GM12878 (cell line): ENCODE results near the gene IQCH. TPM values are rescaled to one million over a fixed set of nuclear protein-coding genes. Genes with fewer than 3 reads are reported as not detected.
"Not testable (repeated sequence)": the region's sequence is repeated elsewhere in the genome, so short reads cannot be mapped to it uniquely, and the experiment has no call there.

ENCODE experiments used
- ATAC-seq: fragments of 200-7000 bp; cut with Tn5 transposase; 3 replicates; pipeline ENCODE4 v1.9.1; 2020; ENCODE audit warnings: mild to moderate bottlenecking, moderate library complexity
- BruUV-seq: library from RNA; stranded (reverse); fragments of 400-500 nt; replicated peaks from 2 replicates; lab custom pipeline; 2021; lab: Mats Ljungman, UMichigan
- CTCF ChIA-PET: fragments of 300-600 bp; sonication (Branson Sonifier 250); formaldehyde crosslinking; extraction: SDS; loops from one replicate; lab custom pipeline; 2021; ENCODE audit warnings: inconsistent platforms; lab: Yijun Ruan, JAX
- POLR2A ChIA-PET: fragments of 350-600 bp; formaldehyde crosslinking; extraction: SDS; loops from one replicate; lab custom pipeline; 2021; ENCODE audit warnings: inconsistent platforms; lab: Charles Lee
- RAD21 ChIA-PET: fragments of 300-600 bp; sonication (Branson Sonifier 250); formaldehyde crosslinking; loops from one replicate; lab custom pipeline; 2023; ENCODE audit warnings: antibody characterized with exemption; ENCODE audit not compliant: unreplicated experiment; lab: Charles Lee
- SMC1A ChIA-PET: fragments of 300-600 bp; sonication (Branson Sonifier 250); formaldehyde crosslinking; loops from one replicate; lab custom pipeline; 2023; ENCODE audit not compliant: unreplicated experiment, uncharacterized antibody; lab: Charles Lee
- DNase-seq: peaks from one replicate; pipeline ENCODE4 v3.0.0-alpha.2; 2011; ENCODE audit warnings: low read depth, low spot score
- FAIRE-seq: peaks from 3 replicates; lab custom pipeline; 2011; peaks lifted over from hg19 to GRCh38; lab: Jason Lieb, UNC
- H2AFZ ChIP-seq: 2 replicates; pipeline ENCODE4 v1.6.0; 2011; ENCODE audit warnings: low read depth, low read length, control low read depth; ENCODE audit not compliant: control insufficient read depth
- H3K27ac ChIP-seq: 2 replicates; pipeline ENCODE4 v1.5.1; 2011; ENCODE audit warnings: control low read depth; ENCODE audit not compliant: control insufficient read depth, insufficient read depth
- H3K27me3 ChIP-seq, 2 experiments: replicated peaks in 1 of 2; 2 replicates each; pipeline versions ENCODE4 v1.6.0 to v1.6.1; 2011; ENCODE audit warnings: low read length in 1 of 2; ENCODE audit not compliant: control insufficient read depth in 2 of 2, insufficient read depth in 2 of 2
- H3K36me3 ChIP-seq, 2 experiments: 2 replicates each; pipeline ENCODE4 v1.5.1; 2011; ENCODE audit warnings: low read length in 1 of 2; ENCODE audit not compliant: control insufficient read depth in 2 of 2, insufficient read depth in 2 of 2
- H3K4me1 ChIP-seq: 2 replicates; pipeline ENCODE4 v1.6.1; 2011; ENCODE audit warnings: mild to moderate bottlenecking, low read length, moderate library complexity, mixed read lengths; ENCODE audit not compliant: control insufficient read depth, insufficient read depth
- H3K4me2 ChIP-seq: 2 replicates; pipeline ENCODE4 v1.6.0; 2011; ENCODE audit warnings: control low read depth; ENCODE audit not compliant: control insufficient read depth, insufficient read depth
- H3K4me3 ChIP-seq: fragments of 200-600 bp; sonication (generic); 2 replicates; pipeline ENCODE4 v1.5.1; 2016
- H3K79me2 ChIP-seq: 2 replicates; pipeline ENCODE4 v1.6.0; 2011; ENCODE audit warnings: low read length; ENCODE audit not compliant: control insufficient read depth, insufficient read depth
- H3K9ac ChIP-seq: 2 replicates; pipeline ENCODE4 v1.8.0; 2011; ENCODE audit warnings: low read length, control low read depth, mixed read lengths; ENCODE audit not compliant: control insufficient read depth, insufficient read depth
- H3K9me3 ChIP-seq: replicated peaks from 3 replicates; pipeline ENCODE4 v1.5.1; 2011; ENCODE audit warnings: mild to moderate bottlenecking, low read length; ENCODE audit not compliant: control insufficient read depth, insufficient read depth
- H4K20me1 ChIP-seq: 2 replicates; pipeline ENCODE4 v1.6.0; 2011; ENCODE audit not compliant: control insufficient read depth, insufficient read depth
- ATF3 ChIP-seq: IDR thresholded peaks from 2 replicates; pipeline ENCODE4 v1.6.1; 2011; ENCODE audit warnings: low read depth, mild to moderate bottlenecking, low read length, moderate library complexity, borderline replicate concordance; ENCODE audit errors: extremely low read depth
- BHLHE40 ChIP-seq, 2 experiments: fragments of 450-650 bp in 1 of 2; IDR thresholded peaks; 2 replicates each; pipeline ENCODE4 v1.6.1; 2011 to 2017; ENCODE audit warnings: low read depth in 2 of 2, borderline replicate concordance in 1 of 2, improper control_type of control experiment in 1 of 2, low read length in 1 of 2, mild to moderate bottlenecking in 1 of 2
- CHD1 ChIP-seq: IDR thresholded peaks from 2 replicates; pipeline ENCODE4 v1.6.1; 2012; ENCODE audit warnings: low read depth, low read length, improper control_type of control experiment
- POLR2AphosphoS5 ChIP-seq: IDR thresholded peaks from 2 replicates; pipeline ENCODE4 v1.6.1; 2011; ENCODE audit warnings: mild to moderate bottlenecking, low read length, inconsistent platforms
- SIX5 ChIP-seq: IDR thresholded peaks from 2 replicates; pipeline ENCODE4 v1.6.1; 2011; ENCODE audit warnings: mild to moderate bottlenecking, low read depth, low read length, moderate library complexity; ENCODE audit not compliant: severe bottlenecking
- STAT3 ChIP-seq: IDR thresholded peaks from 2 replicates; pipeline ENCODE4 v1.6.1; 2011; ENCODE audit warnings: low read depth, low read length, improper control_type of control experiment
- ZBTB4 ChIP-seq: fragments of 450-650 bp; formaldehyde crosslinking; IDR thresholded peaks from 2 replicates; pipeline ENCODE4 v1.4.0; 2022; ENCODE audit warnings: mild to moderate bottlenecking, moderate library complexity
- ZNF622 ChIP-seq: fragments of 450-650 bp; IDR thresholded peaks from 2 replicates; pipeline ENCODE4 v1.6.1; 2017; ENCODE audit warnings: mild to moderate bottlenecking, inconsistent platforms
- WGBS: methylation state at CpG from one replicate; pipeline ENCODE4 v1.1.6; 2016; ENCODE audit warnings: low lambda C conversion rate; ENCODE audit not compliant: insufficient replicate concordance, insufficient coverage; ENCODE audit errors: missing lambda C conversion rate; 5-methylcytosine and 5-hydroxymethylcytosine counted together
- in situ Hi-C: fragments of 300-500 bp; cut with MboI; formaldehyde crosslinking; loops from 9 replicates; pipeline ENCODE4 v1.14.3; 2018; ENCODE audit warnings: mixed read lengths
- intact Hi-C: fragments of 100-400 bp; cut with micrococcal nuclease; formaldehyde crosslinking; loops from one replicate; pipeline ENCODE4 v1.14.2; 2022; ENCODE audit not compliant: unreplicated experiment
- polyA plus RNA-seq, 11 experiments: library from polyadenylated mRNA; depleted of rRNA in 4 of 11; unstranded in 6 of 11; stranded (reverse) in 5 of 11; fragments of >200 nt; fragmentation: Nextera tagmentation in 4 of 11; fragmentation: Illumina TruSeq in 1 of 11; extraction: Ambion mirVana in 4 of 11; extraction: Trizol in 1 of 11; gene quantifications; 1 replicate in 1 of 11; 2 replicates in 10 of 11; pipeline versions ENCODE4 v1.2.1 to v1.2.3, GENCODE V29; 2011 to 2016; ENCODE audit warnings: inconsistent platforms in 2 of 11, missing spikeins in 2 of 11, low read depth in 1 of 11
- total RNA-seq, 4 experiments: library from RNA; depleted of rRNA in 3 of 4; stranded (reverse); fragments of >200 nt in 3 of 4; fragmentation: Illumina TruSeq in 1 of 4; extraction: Trizol in 1 of 4; gene quantifications; 2 replicates each; pipeline versions ENCODE4 v1.2.1 to v1.2.3, GENCODE V29; 2013 to 2021

IQCH gene
- total and polyA plus RNA-seq, 10 of the 15 experiments (the other 5 are each of a cell fraction or from before 2014, with no cell fraction given) = 0.29 to 1.3 (median 0.99) TPM

GRCh38 chr15:67361100-67361499 is 106.5 kb downstream of the IQCH start:
- ChIA-PET CTCF (no interaction called here), SMC1A (interaction anchor here (0.9 to 1.1 kb wide), 2 partner anchors 10 to 72 kb away, joined by 3 to 4 read pairs; no protein-coding TSS in a partner anchor), POLR2A (no interaction called here), RAD21 (no interaction called here)
- Histone ChIP-seq H3K36me3 (no peaks in the 10 kb centered on the region), H3K9me3 (no peaks in the 10 kb centered on the region), H3K4me3 (no peak overlapping the region), H3K27me3 (no peaks in the 10 kb centered on the region), H3K9ac (no peak overlapping the region), H3K4me2 (no peak overlapping the region), H4K20me1 (no peaks in the 10 kb centered on the region), H3K4me1 (no peaks in the 10 kb centered on the region), H2AFZ (no peak overlapping the region), H3K79me2 (no peaks in the 10 kb centered on the region), H3K27ac (no peak overlapping the region)
- DNase-seq = no peak
- WGBS = 72% methylated on average over 2 of the region's 2 CpGs
- intact Hi-C loops (no loop called here), in situ Hi-C loops (no loop called here)
- no peak for FAIRE-seq
- TF ChIP-seq ZBTB4 (no peak), ZNF622 (no peak), POLR2AphosphoS5 (no peak), CHD1 (no peak), SIX5 (no peak), BHLHE40 (IDR thresholded peaks at IDR 0.05; ENCODE audit: borderline replicate concordance in 1 of 2, low read depth in 2 of 2, low read length in 1 of 2) (no peak), ATF3 (no peak), STAT3 (no peak)
- no peak for ATAC-seq
- BruUV-seq = no TSS peak

- H2AFZ ChIP-seq, RAD21 ChIA-PET, BruUV-seq, H3K9me3 ChIP-seq, H4K20me1 ChIP-seq, intact Hi-C loops, ATAC-seq, H3K4me1 ChIP-seq, H3K4me3 ChIP-seq, H3K36me3 ChIP-seq, POLR2A ChIA-PET, DNase-seq, H3K27ac ChIP-seq, SMC1A ChIA-PET, H3K79me2 ChIP-seq, H3K9ac ChIP-seq, FAIRE-seq, H3K4me2 ChIP-seq, H3K27me3 ChIP-seq, in situ Hi-C loops, CTCF ChIA-PET: not testable (repeated sequence)
- 0% methylated on average over 1 of the region's 1 CpG for WGBS
Observed at GRCh38 chr15:67363712-67364111, 109.1 kb downstream of the IQCH start.
